Activated naive CD8-positive, alpha-beta T cell treated with anti-CD3 and anti-CD28 coated beads for 36 hours (primary cell): Measurements from ENCODE around the gene ME3. TPM values are rescaled to one million over a fixed set of nuclear protein-coding genes. Genes with fewer than 3 reads are reported as not detected.
A peak's percentile ranks its signal among the peaks of the same experiment; 100 is the strongest.

Experiments used
- DNase-seq: peaks from one replicate; pipeline ENCODE4 v3.0.0; 2021
- H3K27ac Mint-ChIP-seq: one replicate; pipeline ENCODE4 v1.8.0; 2022; ENCODE audit warnings: mild to moderate bottlenecking, moderate library complexity, mixed read lengths
- H3K27me3 Mint-ChIP-seq: one replicate; pipeline ENCODE4 v1.8.0; 2022; ENCODE audit warnings: mild to moderate bottlenecking, mixed read lengths
- H3K36me3 Mint-ChIP-seq: one replicate; pipeline ENCODE4 v1.8.0; 2021; ENCODE audit warnings: mild to moderate bottlenecking, mixed read lengths
- H3K4me1 Mint-ChIP-seq: one replicate; pipeline ENCODE4 v1.8.0; 2021; ENCODE audit warnings: mixed read lengths
- H3K4me3 Mint-ChIP-seq: one replicate; pipeline ENCODE4 v1.8.0; 2022; ENCODE audit warnings: mild to moderate bottlenecking, moderate library complexity, mixed read lengths
- H3K9me3 Mint-ChIP-seq: one replicate; pipeline ENCODE4 v1.8.0; 2022; ENCODE audit warnings: mixed read lengths
- total RNA-seq, 2 experiments: library from RNA; stranded (reverse); gene quantifications; one replicate each; pipeline ENCODE4 v1.2.3, GENCODE V29; 2021

The ME3 gene
- total RNA-seq, result 1 to 10 TPM; 3.8 to 4.8 TPM

DNA sequence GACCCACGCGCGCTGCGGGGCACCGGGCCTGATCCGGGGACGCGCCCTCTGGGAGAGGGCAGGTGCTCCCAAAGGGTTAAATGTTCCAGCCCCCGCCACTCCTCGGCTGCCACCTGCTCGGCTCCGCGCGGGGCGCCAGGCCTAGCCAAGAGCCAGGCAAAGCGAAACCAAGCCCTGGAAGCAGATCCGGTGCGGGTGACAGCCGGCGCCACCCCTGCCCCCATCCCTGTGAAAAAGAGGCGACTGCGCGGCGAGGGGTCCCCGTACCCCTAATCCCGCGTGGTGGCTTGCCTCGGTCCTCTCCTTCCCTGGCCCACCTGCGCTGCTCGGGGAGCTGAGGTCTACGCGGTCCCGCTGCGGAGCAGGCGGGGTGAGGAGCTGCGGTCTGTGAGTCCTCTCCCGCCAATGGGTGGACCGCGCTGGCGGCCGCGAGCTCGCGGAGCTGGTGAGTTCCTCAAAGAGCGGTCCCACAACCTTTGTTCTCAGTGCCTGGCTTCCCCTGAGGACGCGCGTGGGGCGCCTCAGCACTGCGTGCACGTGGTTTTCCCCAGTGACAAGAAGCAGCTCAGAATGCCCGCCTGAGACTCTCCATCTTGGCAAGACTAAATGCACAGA is at the start of gene ME3:
Gene ME3, minus strand, starts transcription at position 610 of the 615 bp plus-strand sequence.
- H3K4me1 Mint-ChIP-seq, result peaks cover 9% of the 10 kb centered on the region
- H3K27ac Mint-ChIP-seq, result peak within 1 kb of the TSS; percentile 46
- DNase-seq, result peak; percentile 60
- peak within 1 kb of the TSS; percentile 78 for H3K4me3 Mint-ChIP-seq
- H3K9me3 Mint-ChIP-seq, result no peaks in the 10 kb centered on the region
- H3K27me3 Mint-ChIP-seq, result peaks cover 59% of the 10 kb centered on the region
- peaks cover 2% of the 10 kb centered on the region for H3K36me3 Mint-ChIP-seq

DNA sequence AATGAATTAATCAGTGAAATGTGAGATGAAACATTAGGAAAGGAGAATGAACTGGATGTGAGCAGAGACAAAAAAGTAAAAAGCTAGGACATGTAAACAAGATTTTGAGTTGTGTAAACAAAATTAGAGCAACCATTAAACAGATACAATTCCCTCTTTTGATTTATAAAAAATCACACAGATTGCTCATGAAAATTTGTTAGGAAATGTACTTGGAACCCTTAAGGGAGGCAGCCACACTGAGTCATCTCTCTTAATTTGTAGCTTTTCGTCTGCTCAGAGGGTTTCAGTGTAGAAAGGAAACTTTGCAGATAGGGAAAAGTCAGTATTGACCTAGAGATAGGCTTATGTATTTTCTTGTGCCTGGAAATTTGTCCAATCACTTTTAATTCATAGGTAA is 49.6 kb upstream of the ME3 start:
- H3K27me3 Mint-ChIP-seq, result peaks cover 25% of the 10 kb centered on the region
- peaks cover 13% of the 10 kb centered on the region for H3K9me3 Mint-ChIP-seq
- H3K4me3 Mint-ChIP-seq, result no peak overlapping the region
- no peaks in the 10 kb centered on the region for H3K36me3 Mint-ChIP-seq
- DNase-seq, result no peak
- H3K27ac Mint-ChIP-seq, result no peak overlapping the region
- H3K4me1 Mint-ChIP-seq, result no peaks in the 10 kb centered on the region

DNA sequence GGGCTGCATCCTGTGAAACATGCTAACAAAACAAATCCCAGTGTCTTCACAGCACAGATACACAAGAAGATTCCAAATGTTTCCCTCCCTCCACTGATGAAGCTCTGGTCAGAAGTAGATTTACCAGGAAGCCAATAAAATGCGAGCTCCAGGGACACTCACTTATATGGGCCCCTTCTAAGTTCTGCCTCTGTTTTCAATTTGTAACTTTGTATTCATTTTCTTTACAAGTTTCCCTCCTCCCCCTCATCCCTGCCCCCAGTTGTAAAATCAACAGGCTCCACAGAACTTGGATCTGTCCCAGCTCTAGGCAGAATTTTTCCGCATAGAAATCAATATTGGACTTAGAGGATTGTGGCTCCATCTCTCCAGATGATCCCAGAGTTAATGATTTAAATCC is 48.1 kb upstream of the ME3 start:
- H3K36me3 Mint-ChIP-seq, result no peaks in the 10 kb centered on the region
- DNase-seq, result no peak
- H3K27me3 Mint-ChIP-seq, result peaks cover 22% of the 10 kb centered on the region
- H3K4me1 Mint-ChIP-seq, result no peaks in the 10 kb centered on the region
- no peak overlapping the region for H3K27ac Mint-ChIP-seq
- H3K4me3 Mint-ChIP-seq, result no peak overlapping the region
- peaks cover 13% of the 10 kb centered on the region for H3K9me3 Mint-ChIP-seq

DNA sequence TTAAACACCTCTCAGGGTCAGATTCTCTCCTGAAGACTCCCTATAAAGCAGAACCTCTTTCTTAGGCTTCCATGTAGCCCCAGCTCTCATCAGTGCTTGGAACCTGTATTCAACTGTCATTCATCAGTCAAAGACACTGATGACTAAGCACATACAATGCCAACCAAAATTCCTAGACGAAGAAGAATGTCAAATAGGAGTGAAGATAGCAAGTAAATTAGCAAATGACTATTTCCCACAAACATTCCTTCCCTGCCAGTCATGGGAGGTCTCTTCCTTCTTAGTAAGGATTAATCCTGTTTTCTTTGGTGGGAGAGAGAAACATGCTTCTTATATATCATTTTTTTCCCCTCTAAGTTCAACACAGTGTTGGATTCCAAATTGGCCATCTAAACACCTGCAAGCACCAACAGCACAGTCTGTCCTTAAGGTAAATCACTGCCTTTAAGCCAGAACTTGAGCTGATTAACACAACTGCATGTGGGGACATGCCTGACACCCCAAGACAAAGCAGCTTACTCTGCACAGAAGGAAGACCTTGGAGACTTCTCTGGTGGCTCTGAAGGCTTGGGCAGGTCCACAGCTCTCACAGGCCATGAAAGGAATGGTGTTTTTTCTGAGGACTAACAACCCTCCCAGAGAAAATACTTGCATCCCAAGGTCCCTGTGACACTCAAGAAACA is 47.5 kb upstream of the ME3 start:
- Mint-ChIP-seq H3K27ac (no peak overlapping the region), H3K4me3 (no peak overlapping the region), H3K36me3 (no peaks in the 10 kb centered on the region), H3K9me3 (peaks cover 13% of the 10 kb centered on the region), H3K4me1 (no peaks in the 10 kb centered on the region), H3K27me3 (peaks cover 22% of the 10 kb centered on the region)
- no peak for DNase-seq

DNA sequence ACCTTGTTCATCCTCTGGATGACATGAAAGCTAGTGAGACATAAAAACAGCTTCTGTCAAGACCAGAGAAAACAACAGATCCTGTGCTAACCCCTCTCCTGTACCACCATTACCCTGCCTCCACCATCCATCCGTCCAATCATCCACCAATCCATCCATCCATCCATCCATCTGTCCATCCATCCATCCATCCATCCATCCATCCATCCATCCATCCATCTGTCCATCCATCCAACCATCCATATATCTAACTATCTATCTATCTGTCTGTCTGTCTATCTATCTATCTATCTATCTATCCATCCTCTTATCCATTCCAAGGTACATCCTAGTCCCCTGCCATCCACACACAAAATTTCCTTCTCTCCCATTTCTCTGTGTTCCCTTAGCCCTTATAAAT is 46.6 kb upstream of the ME3 start:
- H3K27me3 Mint-ChIP-seq, result peaks cover 22% of the 10 kb centered on the region
- H3K27ac Mint-ChIP-seq, result no peak overlapping the region
- peaks cover 13% of the 10 kb centered on the region for H3K9me3 Mint-ChIP-seq
- H3K4me1 Mint-ChIP-seq, result no peaks in the 10 kb centered on the region
- no peak overlapping the region for H3K4me3 Mint-ChIP-seq
- DNase-seq, result no peak
- H3K36me3 Mint-ChIP-seq, result no peaks in the 10 kb centered on the region

DNA sequence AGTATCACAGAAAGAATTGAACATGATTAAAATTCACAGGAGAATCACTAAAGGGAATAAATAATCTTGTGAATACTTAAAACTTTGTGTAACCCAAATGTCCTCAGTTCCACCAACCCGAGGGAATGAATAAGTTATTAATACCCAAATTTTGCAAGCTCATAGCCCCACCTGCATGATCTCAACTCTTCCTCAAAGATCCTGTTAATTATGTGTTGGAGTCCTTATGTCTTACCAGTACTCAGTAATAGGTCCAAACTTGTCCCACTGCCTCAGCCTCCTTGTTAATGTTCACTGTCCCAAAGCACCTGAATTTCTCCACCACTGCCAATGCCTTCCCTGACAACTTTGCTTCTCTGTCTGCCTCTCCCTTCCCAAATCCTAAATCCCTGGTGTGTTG is 46.1 kb upstream of the ME3 start:
- Mint-ChIP-seq H3K4me3 (no peak overlapping the region), H3K27me3 (peaks cover 22% of the 10 kb centered on the region), H3K9me3 (peaks cover 13% of the 10 kb centered on the region), H3K36me3 (no peaks in the 10 kb centered on the region), H3K27ac (no peak overlapping the region), H3K4me1 (no peaks in the 10 kb centered on the region)
- no peak for DNase-seq

DNA sequence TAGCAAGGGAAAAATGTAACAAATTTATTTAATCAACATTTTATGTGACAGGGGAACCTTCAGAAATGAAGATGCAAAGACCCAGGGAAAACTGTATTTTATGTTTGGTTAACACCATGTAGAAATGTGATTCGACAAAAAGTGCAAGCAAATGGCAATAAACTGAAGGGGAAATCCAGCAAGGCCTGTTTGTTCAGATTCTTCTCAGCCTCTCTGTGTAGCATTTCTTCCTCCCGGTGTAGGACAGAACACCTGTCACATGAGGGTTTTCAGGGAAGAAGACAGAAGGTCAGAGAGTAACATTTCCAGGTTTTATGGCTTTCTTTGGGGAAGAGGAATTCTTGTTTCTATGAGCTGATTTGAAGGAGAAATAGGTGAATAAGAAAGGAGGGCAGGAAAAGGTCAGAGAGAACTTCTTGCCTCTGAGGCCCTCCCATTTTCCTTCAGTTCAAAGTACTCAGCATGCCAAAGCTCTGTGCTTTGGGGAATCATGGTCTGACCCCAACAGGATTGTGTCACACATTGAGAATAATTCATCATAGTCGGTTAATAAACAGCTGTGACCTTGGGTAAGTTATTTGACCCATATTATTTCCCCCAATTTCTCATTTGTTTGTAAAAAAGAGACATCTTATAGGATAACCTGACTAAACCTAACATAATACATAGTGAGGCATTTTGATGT is 45.5 kb upstream of the ME3 start:
- Mint-ChIP-seq H3K27ac (no peak overlapping the region), H3K9me3 (peaks cover 10% of the 10 kb centered on the region), H3K4me1 (no peaks in the 10 kb centered on the region), H3K4me3 (no peak overlapping the region), H3K36me3 (no peaks in the 10 kb centered on the region), H3K27me3 (peaks cover 22% of the 10 kb centered on the region)
- DNase-seq, result no peak

DNA sequence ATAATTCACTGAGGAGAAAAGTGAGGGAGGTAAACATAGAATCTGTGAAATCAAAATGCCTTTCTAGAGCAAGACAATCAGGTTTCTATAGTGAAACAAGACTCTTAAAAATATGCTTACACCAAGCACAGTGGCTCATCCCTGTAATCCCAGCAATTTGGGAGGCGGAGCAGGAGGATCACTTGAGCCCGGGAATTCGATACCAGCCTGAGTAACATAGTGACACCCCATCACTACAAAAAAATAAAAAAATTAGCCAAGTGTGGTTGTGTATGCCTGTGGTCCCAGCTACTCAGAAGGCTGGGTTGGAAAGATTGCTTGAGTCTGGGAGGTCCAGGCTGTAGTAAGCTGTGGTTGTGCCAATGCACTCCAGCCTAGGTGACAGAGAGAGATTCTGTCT is 43.2 kb upstream of the ME3 start:
- no peak overlapping the region for H3K27ac Mint-ChIP-seq
- no peaks in the 10 kb centered on the region for H3K36me3 Mint-ChIP-seq
- H3K27me3 Mint-ChIP-seq, result peaks cover 10% of the 10 kb centered on the region
- no peaks in the 10 kb centered on the region for H3K9me3 Mint-ChIP-seq
- no peak for DNase-seq
- no peaks in the 10 kb centered on the region for H3K4me1 Mint-ChIP-seq
- no peak overlapping the region for H3K4me3 Mint-ChIP-seq

DNA sequence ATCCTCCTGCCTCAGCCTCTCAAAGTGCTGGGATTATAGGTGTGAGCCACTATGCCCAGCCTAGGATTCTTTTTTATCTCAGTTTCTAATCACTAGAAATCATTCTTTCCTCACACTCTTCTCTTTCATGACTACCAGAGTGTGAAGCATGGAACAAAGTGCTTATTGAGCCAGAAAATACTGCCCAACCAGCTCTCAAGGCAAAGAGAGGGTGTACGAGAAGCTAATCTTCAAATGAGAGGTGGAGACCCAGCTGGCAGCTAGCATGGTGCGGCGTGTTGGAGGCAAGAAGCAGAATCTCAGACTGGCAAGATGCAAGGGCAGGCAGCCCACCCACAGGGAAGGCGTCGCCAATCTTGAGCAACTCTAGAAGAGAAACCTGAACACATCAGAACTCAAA is 41.1 kb upstream of the ME3 start:
- peaks cover 7% of the 10 kb centered on the region for H3K9me3 Mint-ChIP-seq
- no peak overlapping the region for H3K4me3 Mint-ChIP-seq
- H3K27ac Mint-ChIP-seq, result no peak overlapping the region
- H3K4me1 Mint-ChIP-seq, result no peaks in the 10 kb centered on the region
- H3K27me3 Mint-ChIP-seq, result peaks cover 8% of the 10 kb centered on the region
- no peaks in the 10 kb centered on the region for H3K36me3 Mint-ChIP-seq
- DNase-seq, result no peak

DNA sequence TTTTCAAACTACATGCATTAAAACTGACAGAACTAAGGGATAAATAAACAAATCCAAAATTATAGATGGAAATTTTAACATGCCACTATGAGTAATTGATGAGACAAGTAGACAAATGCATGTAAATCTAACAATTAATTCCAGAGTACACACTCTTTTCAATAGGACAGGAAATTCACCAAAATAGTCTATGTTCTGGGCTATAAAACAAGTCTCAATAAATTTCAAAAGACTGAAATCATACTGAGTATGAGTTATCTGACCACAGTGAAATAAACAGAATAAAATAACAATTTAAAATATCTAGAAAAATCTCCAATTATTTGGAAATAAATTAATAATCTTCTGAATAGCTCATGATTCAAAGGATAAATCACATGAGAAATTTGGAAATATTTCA is 38.5 kb upstream of the ME3 start:
- Mint-ChIP-seq H3K27ac (no peak overlapping the region), H3K36me3 (no peaks in the 10 kb centered on the region)

DNA sequence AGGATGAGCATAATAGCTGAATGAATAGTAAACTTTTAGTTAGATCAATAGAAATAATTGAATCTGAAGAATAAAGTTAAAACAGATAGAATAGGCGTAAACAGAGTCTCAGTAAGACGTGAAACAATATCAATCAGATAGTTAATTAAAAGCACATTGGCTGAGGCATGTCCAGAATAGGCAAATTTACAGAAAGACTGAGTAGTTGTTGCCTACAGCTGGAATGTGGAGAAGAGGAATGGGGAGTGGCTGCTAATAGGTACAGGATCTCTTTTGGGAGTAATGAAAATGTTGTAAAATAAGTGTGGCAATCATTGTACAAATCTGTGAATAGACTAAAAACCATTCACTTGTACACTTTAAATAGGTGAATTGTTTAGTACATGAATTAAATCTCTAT is 36.3 kb upstream of the ME3 start:
- no peak for DNase-seq
- peaks cover 7% of the 10 kb centered on the region for H3K9me3 Mint-ChIP-seq
- H3K4me3 Mint-ChIP-seq, result no peak overlapping the region
- H3K36me3 Mint-ChIP-seq, result no peaks in the 10 kb centered on the region
- H3K4me1 Mint-ChIP-seq, result no peaks in the 10 kb centered on the region
- no peak overlapping the region for H3K27ac Mint-ChIP-seq
- peaks cover 24% of the 10 kb centered on the region for H3K27me3 Mint-ChIP-seq

More for the DNA sequence above, 38.5 kb upstream of the ME3 start:
- Mint-ChIP-seq H3K27me3 (peaks cover 24% of the 10 kb centered on the region), H3K4me3 (no peak overlapping the region), H3K9me3 (peaks cover 7% of the 10 kb centered on the region), H3K4me1 (no peaks in the 10 kb centered on the region)
- DNase-seq, result no peak

DNA sequence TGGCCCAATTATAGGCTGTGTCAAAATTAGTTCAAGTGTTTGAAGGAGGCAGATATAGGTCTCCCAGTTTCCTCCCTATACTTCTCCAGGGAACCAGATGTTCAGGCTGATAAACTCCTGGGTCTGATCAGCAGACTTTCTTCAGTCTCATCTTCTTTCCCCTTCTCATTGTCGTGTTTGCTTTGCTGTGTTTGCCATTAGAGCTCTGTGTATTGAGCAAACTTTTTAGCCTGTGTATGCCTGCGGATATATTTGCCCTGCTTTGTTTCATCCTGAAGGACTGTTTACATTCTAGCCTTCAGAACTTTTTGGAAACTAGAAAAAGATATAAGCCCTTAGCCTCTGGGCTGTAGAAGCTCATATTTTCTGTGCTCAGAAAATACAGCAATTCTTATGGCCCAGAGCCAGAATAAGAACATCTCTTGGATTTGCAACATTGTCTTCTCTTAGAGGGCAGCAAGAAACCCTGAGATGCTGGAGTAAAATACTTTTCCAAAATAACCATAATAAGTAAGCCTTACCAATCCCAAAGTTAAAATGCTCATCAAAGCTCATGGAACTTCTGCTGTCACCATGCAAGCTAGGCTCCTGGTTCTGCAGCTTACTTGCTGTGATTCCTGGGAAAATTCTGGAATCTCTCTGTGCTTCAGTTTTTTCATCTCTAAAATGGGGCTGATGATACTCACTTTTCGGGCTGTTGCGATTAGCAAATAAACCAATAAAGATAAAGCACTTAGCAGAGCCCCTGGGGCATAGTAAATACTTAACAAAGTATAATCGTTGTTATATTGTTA is 34.1 kb upstream of the ME3 start:
- H3K27me3 Mint-ChIP-seq, result peaks cover 24% of the 10 kb centered on the region
- DNase-seq, result no peak

DNA sequence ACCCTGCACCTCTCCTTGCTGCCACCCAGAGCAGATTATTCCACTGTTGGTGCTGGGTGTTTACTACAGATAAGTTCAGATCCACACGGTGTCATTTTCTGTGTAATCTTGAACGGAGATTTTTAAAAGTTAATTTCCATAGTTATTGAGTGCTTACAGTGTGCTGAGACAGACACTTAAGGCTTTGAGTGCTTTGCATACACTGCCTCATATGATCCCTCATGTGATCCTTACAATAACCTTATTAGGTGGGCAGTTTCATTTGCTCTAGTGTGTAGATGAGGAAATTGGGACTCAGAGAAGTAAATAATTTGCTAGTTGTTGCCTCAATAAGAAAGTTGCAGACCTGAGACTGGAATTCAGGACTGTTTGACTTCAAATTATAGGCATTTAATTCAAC is 32.3 kb upstream of the ME3 start:
- Mint-ChIP-seq H3K4me1 (no peaks in the 10 kb centered on the region), H3K27ac (no peak overlapping the region), H3K27me3 (peaks cover 17% of the 10 kb centered on the region), H3K4me3 (no peak overlapping the region), H3K9me3 (no peaks in the 10 kb centered on the region), H3K36me3 (no peaks in the 10 kb centered on the region)
- no peak for DNase-seq

More for the DNA sequence above, 34.1 kb upstream of the ME3 start:
- H3K4me1 Mint-ChIP-seq, result no peaks in the 10 kb centered on the region
- no peak overlapping the region for H3K4me3 Mint-ChIP-seq
- H3K27ac Mint-ChIP-seq, result no peak overlapping the region
- H3K36me3 Mint-ChIP-seq, result no peaks in the 10 kb centered on the region
- peaks cover 7% of the 10 kb centered on the region for H3K9me3 Mint-ChIP-seq

DNA sequence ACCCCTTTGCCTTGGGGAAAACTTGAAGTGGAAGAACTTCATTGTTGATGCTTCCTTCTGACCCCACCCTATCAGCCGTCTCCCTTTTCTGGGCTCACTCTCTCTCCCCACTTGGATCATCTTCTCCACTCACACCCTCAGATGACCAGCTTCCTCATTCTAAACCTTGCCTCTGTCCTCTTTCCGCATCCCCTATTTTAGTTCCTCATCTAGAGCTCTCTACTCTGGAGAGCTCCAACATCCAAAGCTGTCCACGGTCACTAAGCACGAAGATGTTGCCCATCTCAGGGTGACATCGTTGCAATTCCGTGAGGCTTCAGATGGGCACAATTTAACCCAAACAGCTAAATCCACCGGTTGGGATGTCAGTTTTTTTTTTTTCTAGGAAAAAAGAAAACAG is 31.6 kb upstream of the ME3 start:
- DNase-seq, result no peak
- Mint-ChIP-seq H3K4me3 (no peak overlapping the region), H3K27ac (no peak overlapping the region), H3K27me3 (peaks cover 16% of the 10 kb centered on the region), H3K9me3 (no peaks in the 10 kb centered on the region), H3K36me3 (no peaks in the 10 kb centered on the region), H3K4me1 (no peaks in the 10 kb centered on the region)
